ENCODE data around the gene HTRA3. TPM values are rescaled to one million over a fixed set of nuclear protein-coding genes. Genes with fewer than 3 reads are reported as not detected.

HTRA3 gene
- polyA plus RNA-seq, 1 donor from 2014 or later: not detected

DNA sequence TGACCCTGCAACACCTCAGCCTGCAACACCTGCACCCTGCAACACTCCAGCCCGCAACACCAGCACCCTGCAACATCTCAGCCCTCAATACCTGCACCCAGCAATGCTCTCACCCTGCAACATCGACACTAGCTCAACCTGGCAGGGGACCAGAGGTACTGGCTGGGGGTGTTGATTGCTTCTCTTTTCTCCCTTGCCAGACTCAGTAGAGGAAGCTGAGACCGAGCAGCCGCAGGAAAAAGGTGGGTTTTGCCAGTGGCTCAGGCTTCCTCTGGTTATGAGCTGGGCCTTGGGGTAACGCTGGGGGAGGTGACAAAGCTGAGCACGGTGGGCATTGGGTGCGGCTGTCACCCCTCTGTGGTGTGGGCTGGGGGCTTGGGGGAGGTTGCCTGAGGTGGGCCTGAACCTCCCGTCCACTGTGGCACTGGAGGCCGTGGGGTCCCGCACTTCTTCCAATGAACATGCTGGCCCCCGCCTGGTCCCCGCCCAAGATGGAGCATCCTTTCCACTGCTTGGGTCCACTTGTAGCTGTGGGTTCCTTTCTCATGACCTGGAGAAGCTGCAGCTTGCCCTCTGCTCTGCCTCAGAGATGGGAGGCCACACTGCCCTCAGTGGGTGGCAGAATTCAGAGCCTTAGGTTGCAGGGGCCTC is 44.5 kb upstream of the HTRA3 start:
- H3K27me3 ChIP-seq (ENCODE audit: insufficient read depth, low read depth, low read length): no peaks in the 10 kb centered on the region
- H3K9me3 ChIP-seq (ENCODE audit: low read length): no peaks in the 10 kb centered on the region
- no peak overlapping the region for H2AFZ ChIP-seq (ENCODE audit: low read depth, low read length)
- no peaks in the 10 kb centered on the region for H3K36me3 ChIP-seq (ENCODE audit: insufficient read depth, low read length)
- H4K20me1 ChIP-seq (ENCODE audit: insufficient read depth): no peaks in the 10 kb centered on the region
- H3K9ac ChIP-seq (ENCODE audit: low read length): no peak overlapping the region
- no peak overlapping the region for H3K4me2 ChIP-seq (ENCODE audit: low read length)
- H3K4me3 ChIP-seq (ENCODE audit: low read length): no peak overlapping the region
- H3F3A ChIP-seq (ENCODE audit: insufficient read depth, low read length, poor library complexity, severe bottlenecking): no peaks in the 10 kb centered on the region
- H3K79me2 ChIP-seq (replicated peaks; ENCODE audit: insufficient read depth, low read length): no peaks in the 10 kb centered on the region
- H3K27ac ChIP-seq (ENCODE audit: low read length): no peak overlapping the region
- no peak for TF ChIP-seq POLR2AphosphoS5 (IDR thresholded peaks at IDR 0.05)
- TF ChIP-seq, protein P1, sequence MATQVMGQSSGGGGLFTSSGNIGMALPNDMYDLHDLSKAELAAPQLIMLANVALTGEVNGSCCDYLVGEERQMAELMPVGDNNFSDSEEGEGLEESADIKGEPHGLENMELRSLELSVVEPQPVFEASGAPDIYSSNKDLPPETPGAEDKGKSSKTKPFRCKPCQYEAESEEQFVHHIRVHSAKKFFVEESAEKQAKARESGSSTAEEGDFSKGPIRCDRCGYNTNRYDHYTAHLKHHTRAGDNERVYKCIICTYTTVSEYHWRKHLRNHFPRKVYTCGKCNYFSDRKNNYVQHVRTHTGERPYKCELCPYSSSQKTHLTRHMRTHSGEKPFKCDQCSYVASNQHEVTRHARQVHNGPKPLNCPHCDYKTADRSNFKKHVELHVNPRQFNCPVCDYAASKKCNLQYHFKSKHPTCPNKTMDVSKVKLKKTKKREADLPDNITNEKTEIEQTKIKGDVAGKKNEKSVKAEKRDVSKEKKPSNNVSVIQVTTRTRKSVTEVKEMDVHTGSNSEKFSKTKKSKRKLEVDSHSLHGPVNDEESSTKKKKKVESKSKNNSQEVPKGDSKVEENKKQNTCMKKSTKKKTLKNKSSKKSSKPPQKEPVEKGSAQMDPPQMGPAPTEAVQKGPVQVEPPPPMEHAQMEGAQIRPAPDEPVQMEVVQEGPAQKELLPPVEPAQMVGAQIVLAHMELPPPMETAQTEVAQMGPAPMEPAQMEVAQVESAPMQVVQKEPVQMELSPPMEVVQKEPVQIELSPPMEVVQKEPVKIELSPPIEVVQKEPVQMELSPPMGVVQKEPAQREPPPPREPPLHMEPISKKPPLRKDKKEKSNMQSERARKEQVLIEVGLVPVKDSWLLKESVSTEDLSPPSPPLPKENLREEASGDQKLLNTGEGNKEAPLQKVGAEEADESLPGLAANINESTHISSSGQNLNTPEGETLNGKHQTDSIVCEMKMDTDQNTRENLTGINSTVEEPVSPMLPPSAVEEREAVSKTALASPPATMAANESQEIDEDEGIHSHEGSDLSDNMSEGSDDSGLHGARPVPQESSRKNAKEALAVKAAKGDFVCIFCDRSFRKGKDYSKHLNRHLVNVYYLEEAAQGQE (IDR thresholded peaks at IDR 0.05; ENCODE audit: borderline replicate concordance): no peak
- no peak for TF ChIP-seq EZH2 (IDR thresholded peaks at IDR 0.05; ENCODE audit: borderline replicate concordance, insufficient read depth, low read length, poor library complexity, severe bottlenecking)
- no peak for TF ChIP-seq RAD21 (conservative IDR thresholded peaks at IDR 0.05)
- no peak for TF ChIP-seq EP300 (conservative IDR thresholded peaks at IDR 0.05; ENCODE audit: poor library complexity, severe bottlenecking)
- no peak for TF ChIP-seq TAF1 (IDR thresholded peaks at IDR 0.05; ENCODE audit: low read depth)
- TF ChIP-seq SMC3 (conservative IDR thresholded peaks at IDR 0.05; ENCODE audit: poor library complexity): no peak
- TF ChIP-seq, protein P2, sequence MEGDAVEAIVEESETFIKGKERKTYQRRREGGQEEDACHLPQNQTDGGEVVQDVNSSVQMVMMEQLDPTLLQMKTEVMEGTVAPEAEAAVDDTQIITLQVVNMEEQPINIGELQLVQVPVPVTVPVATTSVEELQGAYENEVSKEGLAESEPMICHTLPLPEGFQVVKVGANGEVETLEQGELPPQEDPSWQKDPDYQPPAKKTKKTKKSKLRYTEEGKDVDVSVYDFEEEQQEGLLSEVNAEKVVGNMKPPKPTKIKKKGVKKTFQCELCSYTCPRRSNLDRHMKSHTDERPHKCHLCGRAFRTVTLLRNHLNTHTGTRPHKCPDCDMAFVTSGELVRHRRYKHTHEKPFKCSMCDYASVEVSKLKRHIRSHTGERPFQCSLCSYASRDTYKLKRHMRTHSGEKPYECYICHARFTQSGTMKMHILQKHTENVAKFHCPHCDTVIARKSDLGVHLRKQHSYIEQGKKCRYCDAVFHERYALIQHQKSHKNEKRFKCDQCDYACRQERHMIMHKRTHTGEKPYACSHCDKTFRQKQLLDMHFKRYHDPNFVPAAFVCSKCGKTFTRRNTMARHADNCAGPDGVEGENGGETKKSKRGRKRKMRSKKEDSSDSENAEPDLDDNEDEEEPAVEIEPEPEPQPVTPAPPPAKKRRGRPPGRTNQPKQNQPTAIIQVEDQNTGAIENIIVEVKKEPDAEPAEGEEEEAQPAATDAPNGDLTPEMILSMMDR (IDR thresholded peaks at IDR 0.05; ENCODE audit: poor library complexity, severe bottlenecking): no peak
- no peak for TF ChIP-seq MXI1 (conservative IDR thresholded peaks at IDR 0.05; ENCODE audit: poor library complexity, severe bottlenecking)
- H3K9me2 ChIP-seq (ENCODE audit: insufficient read depth, low read length): no peaks in the 10 kb centered on the region

DNA sequence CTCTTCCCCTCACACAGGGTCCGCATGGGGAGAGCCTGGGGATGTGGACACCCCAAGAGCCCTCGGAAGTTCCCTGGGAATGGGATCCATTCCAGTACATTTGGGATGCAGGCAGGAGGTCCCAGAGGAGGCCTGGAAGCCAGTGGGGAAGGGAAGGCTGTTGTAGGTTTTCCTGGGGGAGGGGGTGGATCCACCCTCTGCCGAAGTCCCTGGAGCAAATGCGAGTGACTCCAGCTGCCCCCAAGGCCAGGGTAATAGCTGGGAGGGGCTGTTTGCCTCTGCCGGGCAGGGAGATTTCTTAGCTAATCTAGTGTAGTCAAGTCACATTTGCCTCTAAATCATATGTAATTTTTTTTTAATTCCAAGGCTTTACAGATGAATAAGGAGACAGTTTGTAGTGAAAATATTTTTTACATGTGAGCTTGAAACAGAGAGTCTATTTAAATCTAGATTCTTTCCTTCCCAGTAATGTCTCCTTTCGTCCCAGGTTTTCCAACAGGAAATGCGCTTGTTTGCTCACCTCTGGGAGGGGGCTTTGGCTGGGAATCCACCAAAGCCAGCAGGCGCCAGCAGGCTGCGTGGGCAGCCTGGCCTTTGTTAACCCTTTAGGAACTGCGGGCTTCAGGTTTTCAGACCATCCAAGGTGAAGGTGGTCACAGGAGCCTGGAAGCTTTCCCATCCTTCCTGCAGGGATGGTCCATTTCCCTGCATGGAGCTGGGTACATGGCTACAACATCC is 43.7 kb upstream of the HTRA3 start:
- Histone ChIP-seq H3K79me2 (replicated peaks; ENCODE audit: insufficient read depth, low read length) (no peaks in the 10 kb centered on the region), H3K9me2 (ENCODE audit: insufficient read depth, low read length) (no peaks in the 10 kb centered on the region), H3F3A (ENCODE audit: insufficient read depth, low read length, poor library complexity, severe bottlenecking) (no peaks in the 10 kb centered on the region), H3K9ac (ENCODE audit: low read length) (no peak overlapping the region), H4K20me1 (ENCODE audit: insufficient read depth) (no peaks in the 10 kb centered on the region), H2AFZ (ENCODE audit: low read depth, low read length) (no peak overlapping the region), H3K4me2 (ENCODE audit: low read length) (no peak overlapping the region), H3K27ac (ENCODE audit: low read length) (no peak overlapping the region), H3K4me3 (ENCODE audit: low read length) (no peak overlapping the region), H3K9me3 (ENCODE audit: low read length) (no peaks in the 10 kb centered on the region), H3K36me3 (ENCODE audit: insufficient read depth, low read length) (no peaks in the 10 kb centered on the region), H3K27me3 (ENCODE audit: insufficient read depth, low read depth, low read length) (no peaks in the 10 kb centered on the region)
- TF ChIP-seq, protein P2 (IDR thresholded peaks at IDR 0.05; ENCODE audit: poor library complexity, severe bottlenecking): no peak
- no peak for TF ChIP-seq MXI1 (conservative IDR thresholded peaks at IDR 0.05; ENCODE audit: poor library complexity, severe bottlenecking)
- no peak for TF ChIP-seq EP300 (conservative IDR thresholded peaks at IDR 0.05; ENCODE audit: poor library complexity, severe bottlenecking)
- no peak for TF ChIP-seq EZH2 (IDR thresholded peaks at IDR 0.05; ENCODE audit: borderline replicate concordance, insufficient read depth, low read length, poor library complexity, severe bottlenecking)
- TF ChIP-seq, protein P1 (IDR thresholded peaks at IDR 0.05; ENCODE audit: borderline replicate concordance): no peak
- TF ChIP-seq SMC3 (conservative IDR thresholded peaks at IDR 0.05; ENCODE audit: poor library complexity): no peak
- TF ChIP-seq RAD21 (conservative IDR thresholded peaks at IDR 0.05): no peak
- no peak for TF ChIP-seq POLR2AphosphoS5 (IDR thresholded peaks at IDR 0.05)
- TF ChIP-seq TAF1 (IDR thresholded peaks at IDR 0.05; ENCODE audit: low read depth): no peak

All from neural cell (in vitro differentiated cells).